HepG2 (cell line): ENCODE data around the gene ZCCHC3. TPM values are rescaled to one million over a fixed set of nuclear protein-coding genes. Genes with fewer than 3 reads are reported as not detected.

Experiments
- CCAR2 ChIP-seq: fragments of 200-400 bp; formaldehyde crosslinking; optimal IDR thresholded peaks from 2 replicates; pipeline ENCODE3; 2018; ENCODE audit warnings: low read depth, mild to moderate bottlenecking, low read length, moderate library complexity
- FOXM1 ChIP-seq: sonication (generic); formaldehyde crosslinking; IDR thresholded peaks from 2 replicates; pipeline ENCODE4 v1.5.0; 2020; ENCODE audit warnings: missing genetic modification reagents
- MEF2D ChIP-seq: sonication (generic); formaldehyde crosslinking; IDR thresholded peaks from 2 replicates; pipeline ENCODE4 v1.5.1; 2020; ENCODE audit warnings: mild to moderate bottlenecking, missing genetic modification reagents
- MEIS2 ChIP-seq: sonication (generic); formaldehyde crosslinking; IDR thresholded peaks from 2 replicates; pipeline ENCODE4 v1.9.0; 2021; ENCODE audit warnings: mild to moderate bottlenecking, missing genetic modification reagents
- NRL ChIP-seq: sonication (generic); formaldehyde crosslinking; IDR thresholded peaks from 2 replicates; pipeline ENCODE4 v1.5.0; 2020; ENCODE audit warnings: missing genetic modification reagents, mild to moderate bottlenecking, moderate library complexity, borderline replicate concordance
- ONECUT2 ChIP-seq: sonication (generic); formaldehyde crosslinking; IDR thresholded peaks from 2 replicates; pipeline ENCODE4 v1.4.0; 2020; ENCODE audit warnings: missing genetic modification reagents
- PAX8 ChIP-seq: sonication (generic); formaldehyde crosslinking; IDR thresholded peaks from 2 replicates; pipeline ENCODE4 v1.8.0; 2022; ENCODE audit warnings: mild to moderate bottlenecking, missing genetic modification reagents, borderline replicate concordance
- RARG ChIP-seq: sonication (generic); formaldehyde crosslinking; IDR thresholded peaks from 2 replicates; pipeline ENCODE4 v1.4.0; 2020; ENCODE audit warnings: low read depth, mild to moderate bottlenecking, missing genetic modification reagents
- TEAD3 ChIP-seq: optimal IDR thresholded peaks from 2 replicates; pipeline ENCODE3; 2016; ENCODE audit warnings: borderline replicate concordance
- ZNF234 ChIP-seq: sonication (generic); formaldehyde crosslinking; conservative IDR thresholded peaks from 2 replicates; pipeline ENCODE4 v1.5.1; 2020; ENCODE audit warnings: mild to moderate bottlenecking, missing genetic modification reagents
- ZNF350 ChIP-seq: sonication (generic); formaldehyde crosslinking; IDR thresholded peaks from 2 replicates; pipeline ENCODE4 v1.4.0; 2020; ENCODE audit warnings: mild to moderate bottlenecking, low read depth, missing genetic modification reagents, borderline replicate concordance
- ZNF530 ChIP-seq: sonication (generic); formaldehyde crosslinking; IDR thresholded peaks from 2 replicates; pipeline ENCODE4 v1.5.0; 2020; ENCODE audit warnings: low read depth, mild to moderate bottlenecking, missing genetic modification reagents
- ZNF572 ChIP-seq: sonication (generic); formaldehyde crosslinking; IDR thresholded peaks from 2 replicates; pipeline ENCODE4 v1.5.1; 2020; ENCODE audit warnings: mild to moderate bottlenecking, missing genetic modification reagents
- ZNF768 ChIP-seq: sonication (generic); formaldehyde crosslinking; IDR thresholded peaks from 2 replicates; pipeline ENCODE4 v1.4.0; 2020; ENCODE audit warnings: missing genetic modification reagents
- ZNF788 ChIP-seq: sonication (generic); formaldehyde crosslinking; IDR thresholded peaks from 2 replicates; pipeline ENCODE4 v1.5.0; 2020; ENCODE audit warnings: mild to moderate bottlenecking, missing genetic modification reagents, borderline replicate concordance
- ZNF816 ChIP-seq: sonication (generic); formaldehyde crosslinking; IDR thresholded peaks from 2 replicates; pipeline ENCODE4 v1.8.0; 2022; ENCODE audit warnings: missing genetic modification reagents, mild to moderate bottlenecking, borderline replicate concordance
- polyA plus RNA-seq, 8 experiments: library from polyadenylated mRNA; depleted of rRNA in 3 of 8; stranded (reverse) in 7 of 8; unstranded in 1 of 8; fragments of >200 nt; fragmentation: Illumina TruSeq in 4 of 8; extraction: Trizol in 4 of 8; gene quantifications; 2 replicates each; pipeline versions ENCODE4 v1.2.1 to v1.2.3, GENCODE V29; 2011 to 2016; ENCODE audit warnings: low read depth in 4 of 8, missing spikeins in 1 of 8, mixed read lengths in 1 of 8; ENCODE audit not compliant: insufficient read depth in 1 of 8
- total RNA-seq, 5 experiments: library from RNA; depleted of rRNA; stranded (reverse); fragments of >200 nt; fragmentation: Illumina TruSeq; extraction: Trizol; gene quantifications; 2 replicates each; pipeline ENCODE4 v1.2.3, GENCODE V29; 2016; ENCODE audit warnings: low read depth in 1 of 5
- TF ChIP-seq, protein P1 (sequence below), 2 experiments: sonication (generic) in 1 of 2; formaldehyde crosslinking in 1 of 2; IDR thresholded peaks; 2 replicates each; pipeline versions ENCODE4 v1.4.0 to v1.6.1; 2016 to 2020; ENCODE audit warnings: borderline replicate concordance in 1 of 2, low read depth in 1 of 2, mild to moderate bottlenecking in 1 of 2, missing genetic modification reagents in 1 of 2
- TF ChIP-seq, protein P2 (sequence below): IDR thresholded peaks from 2 replicates; pipeline ENCODE4 v1.6.1; 2012; ENCODE audit warnings: inconsistent platforms
- TF ChIP-seq, protein P3 (sequence below): sonication (generic); formaldehyde crosslinking; IDR thresholded peaks from 2 replicates; pipeline ENCODE4 v1.4.0; 2020; ENCODE audit warnings: missing genetic modification reagents
- TF ChIP-seq, protein P4 (sequence below): sonication (generic); formaldehyde crosslinking; IDR thresholded peaks from 2 replicates; pipeline ENCODE4 v1.8.1; 2023; ENCODE audit warnings: missing genetic modification reagents, inconsistent platforms, borderline replicate concordance
- TF ChIP-seq, protein P5 (sequence below): sonication (generic); formaldehyde crosslinking; IDR thresholded peaks from 2 replicates; pipeline ENCODE4 v1.4.0; 2020; ENCODE audit warnings: missing genetic modification reagents, borderline replicate concordance

The ZCCHC3 gene
- total and polyA plus RNA-seq, 2 of the 13 experiments (the other 11 are each of a cell fraction or from before 2014, with no cell fraction given) = 46.6 to 63.0 TPM

DNA sequence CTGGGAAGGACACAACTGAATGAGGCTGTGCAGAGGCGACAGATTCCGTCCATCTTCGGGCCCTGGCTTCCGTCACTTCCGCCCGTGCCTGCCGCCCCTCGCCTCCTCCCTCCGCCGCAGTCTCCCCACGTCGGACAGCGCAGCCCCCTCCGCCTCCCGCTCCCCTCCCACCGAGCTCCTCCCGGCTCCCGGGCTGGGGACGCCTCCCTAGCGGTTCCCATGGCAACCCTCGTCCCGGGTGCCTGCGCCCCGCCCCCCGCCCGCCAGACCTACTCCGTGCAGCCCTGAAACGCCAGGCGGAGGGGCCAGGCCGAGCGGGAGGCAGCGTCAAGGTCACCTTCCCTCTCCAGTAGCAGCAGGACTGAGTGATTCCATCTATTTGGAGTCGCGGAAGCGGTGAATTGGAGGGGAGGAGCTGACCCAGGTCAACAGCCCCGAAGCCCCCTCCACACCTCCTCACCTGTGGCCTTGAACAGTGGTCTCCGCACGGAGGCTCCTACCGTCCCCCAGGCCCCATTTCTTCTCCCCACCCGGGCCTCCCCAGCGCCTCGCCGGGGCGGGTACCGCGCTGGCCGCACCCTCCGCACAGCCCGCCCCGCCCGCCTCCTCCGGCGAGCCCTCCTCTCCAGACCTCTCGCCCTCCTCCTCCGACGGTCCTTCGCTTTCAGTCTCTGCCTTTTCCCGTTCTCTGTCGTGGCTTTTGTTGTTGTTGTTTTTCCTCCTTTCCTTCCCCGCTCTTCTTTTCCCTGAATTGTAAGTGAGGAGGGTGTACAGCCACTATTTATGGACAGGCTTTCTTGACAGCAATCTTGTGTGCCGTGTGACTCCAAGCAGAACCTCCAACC is 50.5 kb downstream of the ZCCHC3 start (continued):
- TF ChIP-seq, protein P1, sequence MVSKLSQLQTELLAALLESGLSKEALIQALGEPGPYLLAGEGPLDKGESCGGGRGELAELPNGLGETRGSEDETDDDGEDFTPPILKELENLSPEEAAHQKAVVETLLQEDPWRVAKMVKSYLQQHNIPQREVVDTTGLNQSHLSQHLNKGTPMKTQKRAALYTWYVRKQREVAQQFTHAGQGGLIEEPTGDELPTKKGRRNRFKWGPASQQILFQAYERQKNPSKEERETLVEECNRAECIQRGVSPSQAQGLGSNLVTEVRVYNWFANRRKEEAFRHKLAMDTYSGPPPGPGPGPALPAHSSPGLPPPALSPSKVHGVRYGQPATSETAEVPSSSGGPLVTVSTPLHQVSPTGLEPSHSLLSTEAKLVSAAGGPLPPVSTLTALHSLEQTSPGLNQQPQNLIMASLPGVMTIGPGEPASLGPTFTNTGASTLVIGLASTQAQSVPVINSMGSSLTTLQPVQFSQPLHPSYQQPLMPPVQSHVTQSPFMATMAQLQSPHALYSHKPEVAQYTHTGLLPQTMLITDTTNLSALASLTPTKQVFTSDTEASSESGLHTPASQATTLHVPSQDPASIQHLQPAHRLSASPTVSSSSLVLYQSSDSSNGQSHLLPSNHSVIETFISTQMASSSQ (IDR thresholded peaks at IDR 0.05; ENCODE audit: low read depth) = no peak
- TF ChIP-seq, protein P1 (CRISPR knock-in tag; IDR thresholded peaks at IDR 0.05; ENCODE audit: borderline replicate concordance) = peak; percentile 94
- TF ChIP-seq ZNF768 (CRISPR knock-in tag) = peak; percentile 39
- TF ChIP-seq ZNF788 (CRISPR knock-in tag) = peak; percentile 99
- TF ChIP-seq, protein P2, sequence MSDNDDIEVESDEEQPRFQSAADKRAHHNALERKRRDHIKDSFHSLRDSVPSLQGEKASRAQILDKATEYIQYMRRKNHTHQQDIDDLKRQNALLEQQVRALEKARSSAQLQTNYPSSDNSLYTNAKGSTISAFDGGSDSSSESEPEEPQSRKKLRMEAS = peak; percentile 88
- TF ChIP-seq, protein P3, sequence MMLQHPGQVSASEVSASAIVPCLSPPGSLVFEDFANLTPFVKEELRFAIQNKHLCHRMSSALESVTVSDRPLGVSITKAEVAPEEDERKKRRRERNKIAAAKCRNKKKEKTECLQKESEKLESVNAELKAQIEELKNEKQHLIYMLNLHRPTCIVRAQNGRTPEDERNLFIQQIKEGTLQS (CRISPR knock-in tag) = peak; percentile 39; the same call in 1 of the 2 replicates
- peak; percentile 72 for TF ChIP-seq NRL
- TF ChIP-seq CCAR2 = no peak
- peak; percentile 96 for TF ChIP-seq ZNF350
- TF ChIP-seq TEAD3 = peak; percentile 85
- 0 out of 2 replicates have a peak, but pooled peaks have one; percentile 40 for TF ChIP-seq PAX8
- peak; percentile 89; the same call in 1 of the 2 replicates for TF ChIP-seq ZNF816 (CRISPR knock-in tag)
- TF ChIP-seq ZNF530 (CRISPR knock-in tag) = no peak
- TF ChIP-seq, protein P4, sequence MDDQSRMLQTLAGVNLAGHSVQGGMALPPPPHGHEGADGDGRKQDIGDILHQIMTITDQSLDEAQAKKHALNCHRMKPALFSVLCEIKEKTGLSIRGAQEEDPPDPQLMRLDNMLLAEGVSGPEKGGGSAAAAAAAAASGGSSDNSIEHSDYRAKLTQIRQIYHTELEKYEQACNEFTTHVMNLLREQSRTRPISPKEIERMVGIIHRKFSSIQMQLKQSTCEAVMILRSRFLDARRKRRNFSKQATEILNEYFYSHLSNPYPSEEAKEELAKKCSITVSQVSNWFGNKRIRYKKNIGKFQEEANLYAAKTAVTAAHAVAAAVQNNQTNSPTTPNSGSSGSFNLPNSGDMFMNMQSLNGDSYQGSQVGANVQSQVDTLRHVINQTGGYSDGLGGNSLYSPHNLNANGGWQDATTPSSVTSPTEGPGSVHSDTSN (CRISPR knock-in tag) = no peak
- peak; percentile 41; the same call in 1 of the 2 replicates for TF ChIP-seq ONECUT2 (CRISPR knock-in tag)
- TF ChIP-seq, protein P5, sequence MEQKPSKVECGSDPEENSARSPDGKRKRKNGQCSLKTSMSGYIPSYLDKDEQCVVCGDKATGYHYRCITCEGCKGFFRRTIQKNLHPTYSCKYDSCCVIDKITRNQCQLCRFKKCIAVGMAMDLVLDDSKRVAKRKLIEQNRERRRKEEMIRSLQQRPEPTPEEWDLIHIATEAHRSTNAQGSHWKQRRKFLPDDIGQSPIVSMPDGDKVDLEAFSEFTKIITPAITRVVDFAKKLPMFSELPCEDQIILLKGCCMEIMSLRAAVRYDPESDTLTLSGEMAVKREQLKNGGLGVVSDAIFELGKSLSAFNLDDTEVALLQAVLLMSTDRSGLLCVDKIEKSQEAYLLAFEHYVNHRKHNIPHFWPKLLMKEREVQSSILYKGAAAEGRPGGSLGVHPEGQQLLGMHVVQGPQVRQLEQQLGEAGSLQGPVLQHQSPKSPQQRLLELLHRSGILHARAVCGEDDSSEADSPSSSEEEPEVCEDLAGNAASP (CRISPR knock-in tag) = peak; percentile 91
- no peak for TF ChIP-seq ZNF572 (CRISPR knock-in tag)
- peak; percentile 89 for TF ChIP-seq MEF2D (CRISPR knock-in tag)
- TF ChIP-seq MEIS2 (CRISPR knock-in tag) = peak; percentile 96
- 0 out of 2 replicates have a peak, but pooled peaks have one; percentile 58 for TF ChIP-seq ZNF234 (CRISPR knock-in tag)
- no peak for TF ChIP-seq RARG (CRISPR knock-in tag)
- TF ChIP-seq FOXM1 = no peak
